Measurements from ENCODE around the gene PDE3A.

PDE3A gene

DNA sequence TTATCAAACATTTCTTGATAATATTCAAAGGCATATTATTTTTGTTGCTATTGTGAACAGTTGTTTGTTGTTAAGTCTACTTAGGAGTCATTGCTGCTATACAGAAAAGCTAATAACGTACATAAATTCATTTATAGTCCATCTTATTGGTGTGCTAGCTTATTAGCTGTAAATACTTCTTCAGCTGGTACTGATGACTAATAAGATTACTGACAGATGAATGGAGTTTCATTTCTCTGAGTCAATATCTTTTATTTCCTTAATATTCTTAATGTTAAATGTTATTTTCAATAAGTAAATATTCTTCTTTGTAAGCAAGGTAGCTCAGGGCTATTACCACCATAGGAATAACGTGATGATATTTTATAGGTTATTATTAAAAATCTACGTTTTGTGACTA lies 187.4 kb downstream of the PDE3A start:
- Histone ChIP-seq H4K8ac (ENCODE audit: low read depth, low read length) (no peak overlapping the region), H2AFZ (ENCODE audit: low read length) (no peak overlapping the region), H2BK12ac (ENCODE audit: low read length) (no peak overlapping the region), H3K4me1 (ENCODE audit: control insufficient read depth in 2 of 2, insufficient read depth in 1 of 2, low read depth in 1 of 2, low read length in 2 of 2) (no peaks in the 10 kb centered on the region), H3K14ac (ENCODE audit: low read length) (no peak overlapping the region), H2AK5ac (ENCODE audit: low read depth, low read length) (no peak overlapping the region), H3K18ac (ENCODE audit: low read length) (no peak overlapping the region), H3K9me3 (replicated peaks in 1 of 2; ENCODE audit: control insufficient read depth in 2 of 2, insufficient read depth in 1 of 2, low read depth in 1 of 2, low read length in 2 of 2) (no peaks in the 10 kb centered on the region), H3K36me3 (replicated peaks in 1 of 2; ENCODE audit: control insufficient read depth in 2 of 2, insufficient read depth in 2 of 2, low read length in 2 of 2) (no peaks in the 10 kb centered on the region), H3K4ac (ENCODE audit: low read length) (no peak overlapping the region), H2BK5ac (ENCODE audit: low read length) (no peak overlapping the region), H3K79me1 (ENCODE audit: low read depth, low read length) (no peaks in the 10 kb centered on the region), H4K91ac (ENCODE audit: low read depth, low read length, poor library complexity) (no peak overlapping the region), H2BK15ac (ENCODE audit: low read length) (no peak overlapping the region), H2BK120ac (ENCODE audit: low read depth, low read length) (no peak overlapping the region), H3K27ac (replicated peaks; ENCODE audit: low read length) (no peak overlapping the region), H3K23ac (ENCODE audit: low read depth, low read length, poor library complexity) (no peak overlapping the region), H3K27me3 (ENCODE audit: control insufficient read depth in 3 of 3, insufficient read depth in 3 of 3, low read depth in 1 of 3, low read length in 3 of 3) (no peaks in the 10 kb centered on the region), H3K9ac (ENCODE audit: low read depth, low read length, poor library complexity) (no peak overlapping the region), H3K4me2 (ENCODE audit: insufficient read depth, low read length, poor library complexity, severe bottlenecking) (no peak overlapping the region), H3K4me3 (ENCODE audit: low read length in 2 of 2) (no peak overlapping the region)
- no CpG with 5 or more reads among the region's 3 CpGs for WGBS, 2 donors (ENCODE audit: extremely low coverage in 2 of 2, insufficient read length in 2 of 2, insufficient replicate concordance in 1 of 2)
- no peak for DNase-seq (ENCODE audit: low spot score)

DNA sequence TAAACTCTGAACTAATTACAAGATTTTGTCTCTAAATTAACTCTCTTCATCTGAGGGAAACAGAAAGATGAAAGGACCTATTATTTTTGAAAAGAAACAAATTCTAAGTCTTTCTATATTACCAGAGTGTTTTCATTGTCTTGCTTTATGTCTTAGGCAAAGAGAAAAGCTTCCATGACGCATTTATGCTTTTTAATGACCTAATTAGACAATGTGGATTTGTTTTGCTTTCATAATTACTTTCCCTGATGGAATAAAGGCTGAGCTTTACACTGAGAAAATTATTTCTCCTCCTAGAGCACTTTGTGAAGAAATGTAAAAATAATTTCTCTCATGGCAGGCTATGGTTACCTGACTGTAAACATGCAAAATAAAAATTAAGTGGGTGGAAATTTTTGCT lies 188.8 kb downstream of the PDE3A start:
- no peak overlapping the region for H4K91ac ChIP-seq (ENCODE audit: low read depth, low read length, poor library complexity)
- H3K18ac ChIP-seq (ENCODE audit: low read length), result no peak overlapping the region
- H3K4me3 ChIP-seq (ENCODE audit: low read length in 2 of 2), result no peak overlapping the region
- H2BK12ac ChIP-seq (ENCODE audit: low read length), result no peak overlapping the region
- no peak overlapping the region for H2AK5ac ChIP-seq (ENCODE audit: low read depth, low read length)
- no peak overlapping the region for H3K4ac ChIP-seq (ENCODE audit: low read length)
- H3K4me1 ChIP-seq (ENCODE audit: control insufficient read depth in 2 of 2, insufficient read depth in 1 of 2, low read depth in 1 of 2, low read length in 2 of 2), result no peaks in the 10 kb centered on the region
- H3K4me2 ChIP-seq (ENCODE audit: insufficient read depth, low read length, poor library complexity, severe bottlenecking), result no peak overlapping the region
- H4K8ac ChIP-seq (ENCODE audit: low read depth, low read length), result no peak overlapping the region
- H3K27me3 ChIP-seq (ENCODE audit: control insufficient read depth in 3 of 3, insufficient read depth in 3 of 3, low read depth in 1 of 3, low read length in 3 of 3), result no peaks in the 10 kb centered on the region
- DNase-seq (ENCODE audit: low spot score), result no peak
- no CpG with 5 or more reads among the region's 1 CpG for WGBS, 2 donors (ENCODE audit: extremely low coverage in 2 of 2, insufficient read length in 2 of 2, insufficient replicate concordance in 1 of 2)
- no peaks in the 10 kb centered on the region for H3K79me1 ChIP-seq (ENCODE audit: low read depth, low read length)
- no peak overlapping the region for H3K9ac ChIP-seq (ENCODE audit: low read depth, low read length, poor library complexity)
- no peak overlapping the region for H2AFZ ChIP-seq (ENCODE audit: low read length)
- H3K14ac ChIP-seq (ENCODE audit: low read length), result no peak overlapping the region
- H2BK5ac ChIP-seq (ENCODE audit: low read length), result no peak overlapping the region
- H3K36me3 ChIP-seq (replicated peaks in 1 of 2; ENCODE audit: control insufficient read depth in 2 of 2, insufficient read depth in 2 of 2, low read length in 2 of 2), result no peaks in the 10 kb centered on the region
- no peak overlapping the region for H2BK15ac ChIP-seq (ENCODE audit: low read length)
- no peak overlapping the region for H2BK120ac ChIP-seq (ENCODE audit: low read depth, low read length)
- no peak overlapping the region for H3K23ac ChIP-seq (ENCODE audit: low read depth, low read length, poor library complexity)
- H3K27ac ChIP-seq (replicated peaks; ENCODE audit: low read length), result no peak overlapping the region
- no peaks in the 10 kb centered on the region for H3K9me3 ChIP-seq (replicated peaks in 1 of 2; ENCODE audit: control insufficient read depth in 2 of 2, insufficient read depth in 1 of 2, low read depth in 1 of 2, low read length in 2 of 2)

DNA sequence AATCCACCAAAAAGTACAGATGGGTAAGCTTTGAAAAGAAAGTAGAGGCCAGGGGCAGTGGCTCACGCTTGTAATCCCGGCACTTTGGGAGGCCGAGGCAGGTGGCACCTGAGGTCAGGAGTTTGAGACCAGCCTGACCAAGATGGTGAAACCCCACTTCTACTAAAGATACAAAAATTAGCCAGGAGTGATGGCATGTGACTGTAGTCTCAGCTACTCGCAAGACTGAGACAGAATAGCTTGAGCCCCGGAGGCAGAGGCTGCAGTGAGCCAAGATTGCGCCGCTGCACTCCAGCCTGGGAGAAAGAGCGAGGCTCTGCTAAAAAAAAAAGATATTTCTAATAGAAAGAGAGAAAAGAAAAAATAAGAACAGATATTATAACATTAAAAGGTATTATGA lies 192.6 kb downstream of the PDE3A start:
- H3K4ac ChIP-seq (ENCODE audit: low read length), result no peak overlapping the region
- no peaks in the 10 kb centered on the region for H3K79me1 ChIP-seq (ENCODE audit: low read depth, low read length)
- no peak overlapping the region for H2BK12ac ChIP-seq (ENCODE audit: low read length)
- H2AK5ac ChIP-seq (ENCODE audit: low read depth, low read length), result no peak overlapping the region
- H3K27me3 ChIP-seq (ENCODE audit: control insufficient read depth in 3 of 3, insufficient read depth in 3 of 3, low read depth in 1 of 3, low read length in 3 of 3), result no peaks in the 10 kb centered on the region
- no peaks in the 10 kb centered on the region for H3K4me1 ChIP-seq (ENCODE audit: control insufficient read depth in 2 of 2, insufficient read depth in 1 of 2, low read depth in 1 of 2, low read length in 2 of 2)
- H3K9me3 ChIP-seq (replicated peaks in 1 of 2; ENCODE audit: control insufficient read depth in 2 of 2, insufficient read depth in 1 of 2, low read depth in 1 of 2, low read length in 2 of 2), result no peaks in the 10 kb centered on the region
- H3K27ac ChIP-seq (replicated peaks; ENCODE audit: low read length), result no peak overlapping the region
- no peak overlapping the region for H2BK120ac ChIP-seq (ENCODE audit: low read depth, low read length)
- no peak for DNase-seq (ENCODE audit: low spot score)
- no peak overlapping the region for H3K4me2 ChIP-seq (ENCODE audit: insufficient read depth, low read length, poor library complexity, severe bottlenecking)
- H3K18ac ChIP-seq (ENCODE audit: low read length), result no peak overlapping the region
- H3K23ac ChIP-seq (ENCODE audit: low read depth, low read length, poor library complexity), result no peak overlapping the region
- no peak overlapping the region for H2BK5ac ChIP-seq (ENCODE audit: low read length)
- H2BK15ac ChIP-seq (ENCODE audit: low read length), result no peak overlapping the region
- WGBS, 2 donors (ENCODE audit: extremely low coverage in 2 of 2, insufficient read length in 2 of 2, insufficient replicate concordance in 1 of 2), result no CpG with 5 or more reads among the region's 8 CpGs
- H4K8ac ChIP-seq (ENCODE audit: low read depth, low read length), result no peak overlapping the region
- no peak overlapping the region for H3K14ac ChIP-seq (ENCODE audit: low read length)
- no peak overlapping the region for H3K9ac ChIP-seq (ENCODE audit: low read depth, low read length, poor library complexity)
- peak overlapping the region; percentile 3 for H2AFZ ChIP-seq (ENCODE audit: low read length)
- no peak overlapping the region for H4K91ac ChIP-seq (ENCODE audit: low read depth, low read length, poor library complexity)
- H3K36me3 ChIP-seq (replicated peaks in 1 of 2; ENCODE audit: control insufficient read depth in 2 of 2, insufficient read depth in 2 of 2, low read length in 2 of 2), result no peaks in the 10 kb centered on the region
- no peak overlapping the region for H3K4me3 ChIP-seq (ENCODE audit: low read length in 2 of 2)

DNA sequence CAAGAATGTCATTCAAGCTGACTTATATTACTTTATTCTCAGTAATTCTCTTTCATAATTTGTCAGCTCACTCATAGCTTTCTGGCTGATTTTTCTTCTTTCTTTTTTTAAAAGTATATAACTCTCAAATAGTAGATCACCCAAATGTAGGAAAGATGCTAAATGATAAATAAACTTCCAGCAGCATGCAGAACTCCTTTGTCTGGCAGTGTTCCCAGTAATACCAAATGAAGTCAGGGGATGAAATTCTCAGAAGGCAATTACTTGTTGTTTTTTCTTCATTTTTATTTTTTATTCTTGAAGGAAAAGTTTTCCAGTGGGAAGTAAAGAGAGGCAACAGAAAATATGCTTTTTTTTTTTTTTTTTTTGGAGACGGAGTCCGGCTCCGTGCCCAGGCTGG lies 193.5 kb downstream of the PDE3A start:
- Histone ChIP-seq H4K91ac (ENCODE audit: low read depth, low read length, poor library complexity) (no peak overlapping the region), H3K9ac (ENCODE audit: low read depth, low read length, poor library complexity) (no peak overlapping the region), H3K4me3 (ENCODE audit: low read length in 2 of 2) (no peak overlapping the region), H3K18ac (ENCODE audit: low read length) (no peak overlapping the region), H3K36me3 (replicated peaks in 1 of 2; ENCODE audit: control insufficient read depth in 2 of 2, insufficient read depth in 2 of 2, low read length in 2 of 2) (no peaks in the 10 kb centered on the region), H2BK12ac (ENCODE audit: low read length) (no peak overlapping the region), H3K9me3 (replicated peaks in 1 of 2; ENCODE audit: control insufficient read depth in 2 of 2, insufficient read depth in 1 of 2, low read depth in 1 of 2, low read length in 2 of 2) (no peaks in the 10 kb centered on the region), H4K8ac (ENCODE audit: low read depth, low read length) (no peak overlapping the region), H3K4me1 (ENCODE audit: control insufficient read depth in 2 of 2, insufficient read depth in 1 of 2, low read depth in 1 of 2, low read length in 2 of 2) (no peaks in the 10 kb centered on the region), H3K4ac (ENCODE audit: low read length) (no peak overlapping the region), H2AFZ (ENCODE audit: low read length) (no peak overlapping the region), H3K14ac (ENCODE audit: low read length) (no peak overlapping the region), H3K23ac (ENCODE audit: low read depth, low read length, poor library complexity) (no peak overlapping the region), H2BK120ac (ENCODE audit: low read depth, low read length) (no peak overlapping the region), H3K27ac (replicated peaks; ENCODE audit: low read length) (no peak overlapping the region), H3K27me3 (ENCODE audit: control insufficient read depth in 3 of 3, insufficient read depth in 3 of 3, low read depth in 1 of 3, low read length in 3 of 3) (no peaks in the 10 kb centered on the region), H3K79me1 (ENCODE audit: low read depth, low read length) (no peaks in the 10 kb centered on the region), H2BK5ac (ENCODE audit: low read length) (no peak overlapping the region), H3K4me2 (ENCODE audit: insufficient read depth, low read length, poor library complexity, severe bottlenecking) (no peak overlapping the region), H2AK5ac (ENCODE audit: low read depth, low read length) (no peak overlapping the region), H2BK15ac (ENCODE audit: low read length) (no peak overlapping the region)
- no CpG with 5 or more reads among the region's 3 CpGs for WGBS, 2 donors (ENCODE audit: extremely low coverage in 2 of 2, insufficient read length in 2 of 2, insufficient replicate concordance in 1 of 2)
- DNase-seq (ENCODE audit: low spot score), result no peak

Measured in neuronal stem cell (in vitro differentiated cells).